ENCODE data around the gene CLIC1.

GRCh38 chr6:31692353-31692752 lies 44.0 kb downstream of the CLIC1 start:
- TF ChIP-seq POLR2A (IDR thresholded peaks at IDR 0.05; ENCODE audit: low read depth, low read length) (no peak), TAF1 (IDR thresholded peaks at IDR 0.05; ENCODE audit: borderline replicate concordance, low read depth, low read length) (no peak)
